D721Med (cell line): Measurements from ENCODE around the gene SLPI.

Experiments used
- DNase-seq: peaks from one replicate; pipeline ENCODE4 v3.0.0; 2011; ENCODE audit warnings: low spot score; ENCODE audit not compliant: insufficient read length
- FAIRE-seq: peaks from 2 replicates; lab custom pipeline; 2011; peaks lifted over from hg19 to GRCh38; lab: Jason Lieb, UNC
- TF ChIP-seq, protein P1 (sequence below): IDR thresholded peaks from 2 replicates; pipeline ENCODE4 v1.5.1; 2012; ENCODE audit warnings: mild to moderate bottlenecking, control low read depth; ENCODE audit not compliant: insufficient read depth; ENCODE audit errors: missing control alignments

Gene SLPI

DNA sequence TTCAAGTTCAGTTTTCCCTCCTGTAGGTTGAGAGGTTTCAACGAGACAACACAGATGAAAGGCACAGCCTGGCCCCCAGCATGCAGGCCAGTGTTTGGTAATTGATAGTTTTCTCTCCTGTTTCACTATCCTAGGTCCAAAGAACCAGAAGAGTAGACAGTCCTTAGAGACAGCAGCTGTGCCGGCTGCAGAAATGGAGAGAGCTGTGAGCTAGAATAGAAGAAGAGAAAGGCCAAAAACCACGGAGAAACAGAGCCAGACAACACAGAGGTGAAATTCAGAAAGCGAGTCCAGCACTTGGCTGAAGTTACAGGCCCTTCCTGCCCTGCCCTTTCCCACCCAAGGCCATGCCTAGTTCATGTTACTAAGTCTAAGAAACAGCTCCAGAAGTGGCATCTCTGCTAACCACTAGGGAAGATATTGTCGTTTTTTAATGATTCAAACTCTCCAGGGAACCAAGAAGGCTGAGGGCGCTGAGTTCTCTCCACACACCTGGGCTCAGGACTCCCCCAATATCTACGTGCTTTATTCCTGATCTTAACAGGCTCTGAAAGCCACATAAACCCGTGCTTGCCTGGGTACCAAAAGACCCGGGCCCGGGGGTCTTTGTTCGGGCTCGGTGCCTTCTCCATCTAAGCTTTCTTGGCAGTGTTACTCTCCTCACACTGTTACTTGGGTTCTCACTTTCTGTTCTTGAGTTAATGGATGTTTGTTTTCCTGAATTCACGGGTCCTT, 35.7 kb upstream of the SLPI start:
- DNase-seq (no peak), FAIRE-seq (no peak)
- TF ChIP-seq, protein P1, sequence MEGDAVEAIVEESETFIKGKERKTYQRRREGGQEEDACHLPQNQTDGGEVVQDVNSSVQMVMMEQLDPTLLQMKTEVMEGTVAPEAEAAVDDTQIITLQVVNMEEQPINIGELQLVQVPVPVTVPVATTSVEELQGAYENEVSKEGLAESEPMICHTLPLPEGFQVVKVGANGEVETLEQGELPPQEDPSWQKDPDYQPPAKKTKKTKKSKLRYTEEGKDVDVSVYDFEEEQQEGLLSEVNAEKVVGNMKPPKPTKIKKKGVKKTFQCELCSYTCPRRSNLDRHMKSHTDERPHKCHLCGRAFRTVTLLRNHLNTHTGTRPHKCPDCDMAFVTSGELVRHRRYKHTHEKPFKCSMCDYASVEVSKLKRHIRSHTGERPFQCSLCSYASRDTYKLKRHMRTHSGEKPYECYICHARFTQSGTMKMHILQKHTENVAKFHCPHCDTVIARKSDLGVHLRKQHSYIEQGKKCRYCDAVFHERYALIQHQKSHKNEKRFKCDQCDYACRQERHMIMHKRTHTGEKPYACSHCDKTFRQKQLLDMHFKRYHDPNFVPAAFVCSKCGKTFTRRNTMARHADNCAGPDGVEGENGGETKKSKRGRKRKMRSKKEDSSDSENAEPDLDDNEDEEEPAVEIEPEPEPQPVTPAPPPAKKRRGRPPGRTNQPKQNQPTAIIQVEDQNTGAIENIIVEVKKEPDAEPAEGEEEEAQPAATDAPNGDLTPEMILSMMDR: no peak

DNA sequence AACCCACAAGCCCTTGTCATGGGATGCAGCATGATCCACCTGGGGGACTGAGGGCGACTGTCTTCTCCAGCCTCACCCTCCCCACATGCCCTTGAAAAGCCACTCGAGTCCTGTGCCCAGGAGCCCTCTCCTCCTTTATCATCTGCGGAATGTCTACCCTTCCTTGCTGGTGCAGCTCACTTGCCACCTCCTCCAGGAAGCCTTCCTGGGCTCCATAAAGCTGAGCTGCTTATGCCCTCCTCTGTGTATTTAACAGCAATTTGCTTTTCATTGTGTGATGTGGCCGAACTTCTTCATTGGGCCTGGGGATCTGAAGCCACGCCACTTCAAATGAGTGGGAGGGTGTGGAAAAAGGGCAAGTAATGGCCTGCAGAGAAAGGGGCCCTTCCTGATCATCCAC, 34.5 kb upstream of the SLPI start:
- TF ChIP-seq, protein P1: no peak
- FAIRE-seq: no peak
- DNase-seq: no peak

GRCh38 chr20:45288376-45288775, 34.0 kb upstream of the SLPI start:
- no peak for DNase-seq
- TF ChIP-seq, protein P1: no peak
- no peak for FAIRE-seq

DNA sequence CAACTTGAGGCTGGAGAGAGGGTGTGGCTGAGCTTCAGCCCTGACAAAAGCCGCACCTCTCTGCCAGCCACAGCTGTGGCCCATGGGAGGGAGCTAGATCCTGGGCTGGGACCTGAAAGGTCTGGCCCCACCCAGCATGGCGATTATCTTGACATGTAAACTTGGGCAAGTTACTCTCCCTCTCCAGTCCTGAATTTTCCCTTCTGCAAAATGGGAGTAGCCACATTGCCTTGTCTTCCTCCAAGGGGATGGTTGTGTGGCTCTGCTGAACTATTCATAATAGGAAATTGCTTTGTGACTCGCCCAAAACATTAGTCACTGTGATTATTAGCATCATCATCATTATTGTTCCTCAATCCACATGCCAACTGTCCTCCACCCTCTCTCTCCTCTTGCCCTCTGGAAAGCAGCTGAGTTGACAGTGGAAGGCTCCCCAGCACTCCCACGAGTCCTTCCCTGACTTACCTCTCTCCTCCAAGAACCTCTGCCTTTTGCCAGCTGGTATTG, 29.2 kb upstream of the SLPI start:
- FAIRE-seq (no peak), DNase-seq (no peak)
- TF ChIP-seq, protein P1: no peak

GRCh38 chr20:45282700-45283550, 28.6 kb upstream of the SLPI start:
- DNase-seq (no peak), FAIRE-seq (no peak)
- TF ChIP-seq, protein P1: no peak

GRCh38 chr20:45279992-45280391, 25.6 kb upstream of the SLPI start:
- DNase-seq: no peak
- TF ChIP-seq, protein P1: no peak
- no peak for FAIRE-seq
